DND-41 (cell line): ENCODE measurements around the gene PIEZO1.

Experiments
- ATAC-seq: fragments of 200-7000 bp; cut with Tn5 transposase; 3 replicates; pipeline ENCODE4 v1.9.1; 2021; ENCODE audit warnings: low read depth; ENCODE audit not compliant: insufficient read depth
- DNase-seq: peaks from one replicate; pipeline ENCODE4 v3.0.0-alpha.2; 2020
- H2AFZ ChIP-seq: 2 replicates; pipeline ENCODE4 v1.6.0; 2012; ENCODE audit warnings: low read depth, low read length
- H3K27ac ChIP-seq: 2 replicates; pipeline ENCODE4 v1.5.1; 2012; ENCODE audit warnings: low read length, inconsistent platforms
- H3K27me3 ChIP-seq: fragments of 200-600 bp; sonication (generic); 2 replicates; pipeline ENCODE4 v1.6.0; 2012; ENCODE audit warnings: low read length, mild to moderate bottlenecking, inconsistent platforms; ENCODE audit not compliant: insufficient read depth, poor library complexity
- H3K36me3 ChIP-seq: 2 replicates; pipeline ENCODE4 v1.5.1; 2012; ENCODE audit warnings: low read length, inconsistent platforms; ENCODE audit not compliant: insufficient read depth
- H3K4me1 ChIP-seq: 2 replicates; pipeline ENCODE4 v1.5.1; 2012; ENCODE audit warnings: mild to moderate bottlenecking, low read length; ENCODE audit not compliant: insufficient read depth
- H3K4me2 ChIP-seq: 2 replicates; pipeline ENCODE4 v1.6.0; 2012; ENCODE audit warnings: mild to moderate bottlenecking, moderate library complexity, low read length, inconsistent platforms; ENCODE audit not compliant: insufficient read depth
- H3K4me3 ChIP-seq, 2 experiments: fragments of 200-600 bp in 1 of 2; shearing (Covaris generic) in 1 of 2; 2 replicates each; pipeline ENCODE4 v1.5.1; 2012 to 2016; ENCODE audit warnings: inconsistent platforms in 2 of 2, low read length in 2 of 2, mild to moderate bottlenecking in 2 of 2, low read depth in 1 of 2, moderate library complexity in 1 of 2
- H3K79me2 ChIP-seq: 2 replicates; pipeline ENCODE4 v1.6.0; 2012; ENCODE audit warnings: low read length, inconsistent platforms; ENCODE audit not compliant: insufficient read depth
- H3K9ac ChIP-seq: 2 replicates; pipeline ENCODE4 v1.6.0; 2012; ENCODE audit warnings: low read depth, mild to moderate bottlenecking, inconsistent platforms, low read length, moderate library complexity
- H3K9me3 ChIP-seq: 2 replicates; pipeline ENCODE4 v1.5.1; 2012; ENCODE audit warnings: low read length, moderate library complexity, mild to moderate bottlenecking, inconsistent platforms; ENCODE audit not compliant: insufficient read depth, severe bottlenecking
- H4K20me1 ChIP-seq: 2 replicates; pipeline ENCODE4 v1.6.0; 2012; ENCODE audit warnings: low read length; ENCODE audit not compliant: insufficient read depth
- CTCF ChIP-seq: IDR thresholded peaks from 2 replicates; pipeline ENCODE4 v1.5.1; 2012; ENCODE audit warnings: borderline replicate concordance, low read length, moderate library complexity, mild to moderate bottlenecking; ENCODE audit not compliant: poor library complexity, severe bottlenecking; ENCODE audit errors: extremely low read depth
- EZH2 ChIP-seq: IDR thresholded peaks from 3 replicates; pipeline ENCODE4 v1.6.1; 2012; ENCODE audit warnings: borderline replicate concordance, low read depth, mild to moderate bottlenecking, moderate library complexity, low read length, inconsistent platforms; ENCODE audit not compliant: severe bottlenecking

PIEZO1 gene

GRCh38 chr16:88691129-88691813, 93.7 kb downstream of the PIEZO1 start:
- ATAC-seq (no peak), DNase-seq (no peak)
- H3K27ac ChIP-seq: no peak overlapping the region
- H3K79me2 ChIP-seq: no peaks in the 10 kb centered on the region
- H3K27me3 ChIP-seq: peaks cover 9% of the 10 kb centered on the region
- H4K20me1 ChIP-seq: peaks cover 10% of the 10 kb centered on the region
- H3K9ac ChIP-seq: no peak overlapping the region
- no peaks in the 10 kb centered on the region for H3K9me3 ChIP-seq
- H3K4me1 ChIP-seq: peaks cover 9% of the 10 kb centered on the region
- H3K4me2 ChIP-seq: no peak overlapping the region
- no peak for TF ChIP-seq EZH2
- no peak for TF ChIP-seq CTCF
- peaks cover 6% of the 10 kb centered on the region; the same call in 1 of the 2 replicates for H3K36me3 ChIP-seq
- H2AFZ ChIP-seq: no peak overlapping the region
- no peak overlapping the region for H3K4me3 ChIP-seq

- Histone ChIP-seq H2AFZ (no peak overlapping the region), H3K4me1 (peaks cover 17% of the 10 kb centered on the region), H3K4me3 (no peak overlapping the region), H3K36me3 (no peaks in the 10 kb centered on the region), H3K27ac (no peak overlapping the region), H4K20me1 (peaks cover 14% of the 10 kb centered on the region), H3K9ac (no peak overlapping the region), H3K4me2 (no peak overlapping the region), H3K9me3 (no peaks in the 10 kb centered on the region), H3K79me2 (no peaks in the 10 kb centered on the region), H3K27me3 (peaks cover 16% of the 10 kb centered on the region)
- ATAC-seq (no peak), DNase-seq (no peak)
- TF ChIP-seq EZH2 (no peak), CTCF (no peak)
Measured at GRCh38 chr16:88690341-88691128, 94.5 kb downstream of the PIEZO1 start.

DNA sequence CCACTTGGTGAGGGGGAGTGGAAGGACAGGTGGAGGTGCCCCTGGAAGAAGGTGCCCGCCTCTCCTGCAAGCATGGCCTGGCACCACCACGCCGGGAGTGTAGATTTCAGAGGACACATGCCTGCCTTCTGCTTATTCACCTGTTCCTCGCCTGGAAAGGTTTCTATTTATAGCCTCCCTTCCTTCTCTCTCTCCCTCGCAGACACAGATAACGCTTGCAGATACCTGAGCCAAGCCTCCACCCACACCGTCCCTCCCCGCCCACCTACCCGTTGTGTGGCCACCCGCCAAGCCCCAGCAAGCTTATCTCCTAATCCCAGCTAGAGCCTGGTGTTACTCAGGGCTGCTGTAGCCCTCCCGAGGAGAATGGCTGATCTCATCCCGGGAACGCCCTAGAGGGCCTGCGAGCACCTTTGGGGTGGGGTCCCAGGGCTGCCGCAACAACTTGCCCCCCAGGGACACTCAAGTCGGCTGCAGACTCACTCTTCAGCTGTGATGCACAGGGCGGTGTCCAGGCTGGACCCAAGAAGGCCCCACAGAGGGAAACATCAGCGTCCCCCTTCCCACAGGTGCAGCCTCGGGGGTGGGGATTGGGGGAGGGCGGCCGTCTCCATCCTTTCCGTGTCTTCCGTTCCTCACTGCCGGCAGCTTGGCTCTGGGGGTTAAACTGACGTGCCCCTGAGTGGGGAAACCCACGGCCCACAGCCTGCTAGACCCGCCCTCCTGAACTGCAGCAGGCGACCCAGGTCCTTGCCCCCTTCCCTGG, 96.8 kb downstream of the PIEZO1 start:
- no peaks in the 10 kb centered on the region for H3K79me2 ChIP-seq
- ATAC-seq (no peak), DNase-seq (no peak)
- no peak overlapping the region for H3K4me3 ChIP-seq
- peaks cover 18% of the 10 kb centered on the region for H3K4me1 ChIP-seq
- H3K9ac ChIP-seq: no peak overlapping the region
- H2AFZ ChIP-seq: no peak overlapping the region
- peaks cover 20% of the 10 kb centered on the region for H4K20me1 ChIP-seq
- no peaks in the 10 kb centered on the region for H3K36me3 ChIP-seq
- peaks cover 20% of the 10 kb centered on the region for H3K27me3 ChIP-seq
- H3K4me2 ChIP-seq: no peak overlapping the region
- no peak overlapping the region for H3K27ac ChIP-seq
- no peaks in the 10 kb centered on the region for H3K9me3 ChIP-seq
- no peak for TF ChIP-seq EZH2
- no peak for TF ChIP-seq CTCF
